ENCODE data around the gene ATP6V0A4.

The ATP6V0A4 gene

GRCh38 chr7:138750901-138751464 lies 47.0 kb downstream of the ATP6V0A4 start:
- H3K27me3 ChIP-seq (ENCODE audit: insufficient read depth, poor library complexity, severe bottlenecking) = no peaks in the 10 kb centered on the region
- no peak overlapping the region for H3K27ac ChIP-seq (replicated peaks)
- DNase-seq (ENCODE audit: low read depth in 1 of 2, low spot score in 1 of 2) = no peak
- no peak overlapping the region for H3K4me3 ChIP-seq (replicated peaks; ENCODE audit: insufficient read depth, low read length)
- TF ChIP-seq REST (IDR thresholded peaks at IDR 0.05; ENCODE audit: insufficient replicate concordance, low read depth) (no peak), SPI1 (IDR thresholded peaks at IDR 0.05; ENCODE audit: borderline replicate concordance, low read depth) (no peak), CTCF (IDR thresholded peaks at IDR 0.05; ENCODE audit: insufficient read depth, low read length) (no peak)

GRCh38 chr7:138750473-138750872 lies 47.5 kb downstream of the ATP6V0A4 start:
- no peak overlapping the region for H3K27ac ChIP-seq (replicated peaks)
- DNase-seq (ENCODE audit: low read depth in 1 of 2, low spot score in 1 of 2) = no peak
- TF ChIP-seq SPI1 (IDR thresholded peaks at IDR 0.05; ENCODE audit: borderline replicate concordance, low read depth) (no peak), POLR2AphosphoS5 (IDR thresholded peaks at IDR 0.05; ENCODE audit: low read depth) (no peak), GABPA (IDR thresholded peaks at IDR 0.05; ENCODE audit: low read depth) (no peak)
- H3K4me3 ChIP-seq (replicated peaks; ENCODE audit: insufficient read depth, low read length) = no peak overlapping the region
- no peaks in the 10 kb centered on the region for H3K27me3 ChIP-seq (ENCODE audit: insufficient read depth, poor library complexity, severe bottlenecking)

- no peak for DNase-seq (ENCODE audit: low read depth in 1 of 2, low spot score in 1 of 2)
- no peak for TF ChIP-seq CTCF (IDR thresholded peaks at IDR 0.05; ENCODE audit: insufficient read depth, low read length)
- no peak for TF ChIP-seq SPI1 (IDR thresholded peaks at IDR 0.05; ENCODE audit: borderline replicate concordance, low read depth)
- no peak for TF ChIP-seq REST (IDR thresholded peaks at IDR 0.05; ENCODE audit: insufficient replicate concordance, low read depth)
- no peak for TF ChIP-seq GABPA (IDR thresholded peaks at IDR 0.05; ENCODE audit: low read depth)
- no peak for TF ChIP-seq POLR2AphosphoS5 (IDR thresholded peaks at IDR 0.05; ENCODE audit: low read depth)
- no peak overlapping the region for H3K4me3 ChIP-seq (replicated peaks; ENCODE audit: insufficient read depth, low read length)
- no peaks in the 10 kb centered on the region for H3K27me3 ChIP-seq (ENCODE audit: insufficient read depth, poor library complexity, severe bottlenecking)
- H3K27ac ChIP-seq (replicated peaks) = no peak overlapping the region
Observed at GRCh38 chr7:138749960-138750359, 48.0 kb downstream of the ATP6V0A4 start.

- no peak for DNase-seq (ENCODE audit: low read depth in 1 of 2, low spot score in 1 of 2)
- H3K27ac ChIP-seq (replicated peaks) = no peak overlapping the region
- no peak overlapping the region for H3K4me3 ChIP-seq (replicated peaks; ENCODE audit: insufficient read depth, low read length)
- no peaks in the 10 kb centered on the region for H3K27me3 ChIP-seq (ENCODE audit: insufficient read depth, poor library complexity, severe bottlenecking)
- TF ChIP-seq CTCF (IDR thresholded peaks at IDR 0.05; ENCODE audit: insufficient read depth, low read length) = no peak
- no peak for TF ChIP-seq GABPA (IDR thresholded peaks at IDR 0.05; ENCODE audit: low read depth)
- no peak for TF ChIP-seq REST (IDR thresholded peaks at IDR 0.05; ENCODE audit: insufficient replicate concordance, low read depth)
- no peak for TF ChIP-seq SPI1 (IDR thresholded peaks at IDR 0.05; ENCODE audit: borderline replicate concordance, low read depth)
- TF ChIP-seq POLR2AphosphoS5 (IDR thresholded peaks at IDR 0.05; ENCODE audit: low read depth) = no peak
Observed at GRCh38 chr7:138748666-138749065, 49.3 kb downstream of the ATP6V0A4 start.
